Left lung (tissue), 10 donors: ENCODE data around the gene ZNF334. TPM values are rescaled to one million over a fixed set of nuclear protein-coding genes. Genes with fewer than 3 reads are reported as not detected.

Experiments used
- ATAC-seq: fragments of 200-7000 bp; cut with Tn5 transposase; one replicate; pipeline ENCODE4 v1.9.1; 2020; ENCODE audit warnings: moderate library complexity
- DNase-seq, 4 donors: peaks; one replicate each; pipeline ENCODE4 v3.0.0-alpha.2; 2013 to 2020
- H3K27ac ChIP-seq, 2 donors: fragments of 200-600 bp; sonication (generic) in 1 of 2; one replicate each; pipeline versions ENCODE4 v1.5.0 to v1.8.0; 2020 to 2021
- H3K27me3 ChIP-seq, 2 donors: fragments of 200-600 bp; sonication (generic) in 1 of 2; one replicate each; pipeline versions ENCODE4 v1.5.0 to v1.8.0; 2020 to 2021
- H3K36me3 ChIP-seq, 2 donors: fragments of 200-600 bp; sonication (generic) in 1 of 2; one replicate each; pipeline versions ENCODE4 v1.5.0 to v1.8.0; 2020 to 2021
- H3K4me1 ChIP-seq, 2 donors: fragments of 200-600 bp; one replicate each; pipeline ENCODE4 v1.8.0; 2021
- H3K4me3 ChIP-seq, 2 donors: fragments of 200-600 bp; sonication (generic) in 1 of 2; one replicate each; pipeline versions ENCODE4 v1.5.0 to v1.8.0; 2020 to 2021; ENCODE audit warnings: mild to moderate bottlenecking in 1 of 2
- H3K9me3 ChIP-seq, 2 donors: fragments of 200-600 bp; sonication (generic) in 1 of 2; one replicate each; pipeline versions ENCODE4 v1.5.0 to v1.8.0; 2020 to 2021
- CTCF ChIP-seq, 2 donors: fragments of 200-600 bp; sonication (generic) in 1 of 2; IDR thresholded peaks; one replicate each; pipeline versions ENCODE4 v1.5.0 to v1.8.0; 2021; ENCODE audit warnings: antibody characterized with exemption in 2 of 2
- intact Hi-C, 2 donors: fragments of 100-400 bp; cut with DNase I; formaldehyde crosslinking; loops; one replicate each; pipeline versions ENCODE4 v1.11.2 to v1.14.2; 2022
- polyA plus RNA-seq, 6 donors: library from polyadenylated mRNA; unstranded; fragments of 120-200 nt; gene quantifications; one replicate each; pipeline ENCODE4 v1.2.1, GENCODE V29; 2013; ENCODE audit not compliant: insufficient read length in 6 of 6
- total RNA-seq, 2 donors: library from RNA; stranded (reverse); fragmentation: NEBNext Ultra II Directional; extraction: Animal tissue kit (Norgen Biotek cat#: 25700); gene quantifications; one replicate each; pipeline ENCODE4 v1.2.1, GENCODE V29; 2021
- donor health status: DM: no; HTN: yes; CAD: no.
- donor health status: DM: no; HTN: no; CAD: no.

Gene ZNF334
- total and polyA plus RNA-seq, 8 donors, result 4.3 to 48.0 (median 38.4) TPM

- H3K27me3 ChIP-seq, result peaks cover 0 to 20% of the 10 kb centered on the region in 2 donors
- H3K4me1 ChIP-seq, result peaks cover 0 to 14% of the 10 kb centered on the region in 2 donors
- H3K9me3 ChIP-seq, result no peaks in the 10 kb centered on the region
- TF ChIP-seq CTCF (IDR thresholded peaks at IDR 0.05), result no peak
- H3K36me3 ChIP-seq, result no peaks in the 10 kb centered on the region
- no peak overlapping the region for H3K4me3 ChIP-seq
- intact Hi-C loops, result no loop called here
- H3K27ac ChIP-seq, result no peak overlapping the region
- DNase-seq, result no peak
- no peak for ATAC-seq
These were observed 40.6 kb upstream of the ZNF334 start for GRCh38 chr20:46553926-46554325.

- peaks cover 0 to 14% of the 10 kb centered on the region in 2 donors for H3K4me1 ChIP-seq
- no peaks in the 10 kb centered on the region for H3K9me3 ChIP-seq
- no peak overlapping the region for H3K4me3 ChIP-seq
- ATAC-seq, result no peak
- intact Hi-C loops, result no loop called here
- H3K27me3 ChIP-seq, result peaks cover 0 to 23% of the 10 kb centered on the region in 2 donors
- no peaks in the 10 kb centered on the region for H3K36me3 ChIP-seq
- no peak overlapping the region for H3K27ac ChIP-seq
- no peak for DNase-seq
- TF ChIP-seq CTCF (IDR thresholded peaks at IDR 0.05), result no peak
These were observed 39.4 kb upstream of the ZNF334 start for GRCh38 chr20:46552460-46553420.

- TF ChIP-seq CTCF (IDR thresholded peaks at IDR 0.05), result no peak
- Histone ChIP-seq H3K36me3 (no peaks in the 10 kb centered on the region), H3K27me3 (peaks cover 0 to 33% of the 10 kb centered on the region in 2 donors), H3K4me3 (no peak overlapping the region), H3K9me3 (no peaks in the 10 kb centered on the region), H3K27ac (no peak overlapping the region), H3K4me1 (peaks cover 0 to 14% of the 10 kb centered on the region in 2 donors)
- intact Hi-C loops, result no loop called here
- ATAC-seq (no peak), DNase-seq (no peak)
These were observed 38.4 kb upstream of the ZNF334 start for GRCh38 chr20:46551522-46552381.

- Histone ChIP-seq H3K4me1 (peaks cover 0 to 21% of the 10 kb centered on the region in 2 donors), H3K36me3 (no peaks in the 10 kb centered on the region), H3K27me3 (peaks cover 0 to 34% of the 10 kb centered on the region in 2 donors), H3K4me3 (no peak within 1 kb of the TSS), H3K9me3 (no peaks in the 10 kb centered on the region), H3K27ac (no peak within 1 kb of the TSS)
- TF ChIP-seq CTCF (IDR thresholded peaks at IDR 0.05), result no peak
- intact Hi-C loops, result no loop called here
- DNase-seq, result peak in 1 of 4 donors; percentile 67
- no peak for ATAC-seq
These were observed 37.1 kb upstream of the ZNF334 start, which contains the start of gene OCSTAMP for GRCh38 chr20:46550461-46550860. OCSTAMP (minus strand) TSS chr20:46550654; CDS start chr20:46550560, 94 bp downstream.
